ENCODE measurements around the gene RSPH1. TPM values are rescaled to one million over a fixed set of nuclear protein-coding genes. Genes with fewer than 3 reads are reported as not detected.
"Not testable (repeated sequence)": the region's sequence is repeated elsewhere in the genome, so short reads cannot be mapped to it uniquely, and the experiment has no call there.

RSPH1 gene
- polyA plus RNA-seq, 1 donor = 0.28 TPM

- no peak for DNase-seq
Measured at GRCh38 chr21:42480736-42481135, 15.3 kb downstream of the RSPH1 start.

DNA sequence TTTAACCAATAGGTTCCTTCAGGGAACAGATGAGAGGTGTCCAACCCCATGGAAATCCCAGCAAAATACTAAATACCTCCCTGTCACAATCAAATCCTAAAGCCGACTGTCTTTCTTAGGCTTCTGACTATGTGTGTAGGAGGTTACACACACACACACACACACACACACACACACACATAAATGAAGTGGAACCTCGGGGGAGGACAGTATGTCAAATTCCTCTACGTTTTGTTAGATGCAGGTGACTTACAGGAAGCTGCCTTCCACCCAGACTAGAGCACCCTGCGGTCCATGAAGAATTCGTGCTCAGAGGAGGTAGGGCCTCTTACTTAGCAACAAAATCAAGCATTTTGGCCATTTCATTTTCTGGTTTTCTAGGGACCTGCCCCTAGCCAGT lies 16.4 kb downstream of the RSPH1 start:
- no peak for DNase-seq

DNA sequence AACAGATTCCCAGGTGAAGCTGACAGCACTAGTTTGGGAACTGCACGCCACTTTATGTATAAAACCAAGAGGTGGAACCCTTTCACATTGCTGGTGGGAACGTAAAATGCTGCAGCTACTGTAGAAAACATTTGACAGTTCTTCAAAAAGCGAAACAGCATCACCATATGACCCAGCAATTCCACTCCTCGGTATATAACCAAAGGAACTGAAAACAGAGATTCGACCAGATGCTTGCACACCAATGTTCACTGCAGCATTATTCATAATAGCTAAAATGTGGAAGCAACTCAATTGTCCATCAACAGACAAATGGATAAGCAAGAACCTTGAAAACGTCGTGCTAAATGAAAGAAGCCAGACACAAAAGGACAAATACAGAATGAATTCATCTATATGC lies 17.5 kb downstream of the RSPH1 start:
- no peak for DNase-seq

- DNase-seq = no peak
Measured at GRCh38 chr21:42476388-42477331, 19.4 kb downstream of the RSPH1 start.

DNA sequence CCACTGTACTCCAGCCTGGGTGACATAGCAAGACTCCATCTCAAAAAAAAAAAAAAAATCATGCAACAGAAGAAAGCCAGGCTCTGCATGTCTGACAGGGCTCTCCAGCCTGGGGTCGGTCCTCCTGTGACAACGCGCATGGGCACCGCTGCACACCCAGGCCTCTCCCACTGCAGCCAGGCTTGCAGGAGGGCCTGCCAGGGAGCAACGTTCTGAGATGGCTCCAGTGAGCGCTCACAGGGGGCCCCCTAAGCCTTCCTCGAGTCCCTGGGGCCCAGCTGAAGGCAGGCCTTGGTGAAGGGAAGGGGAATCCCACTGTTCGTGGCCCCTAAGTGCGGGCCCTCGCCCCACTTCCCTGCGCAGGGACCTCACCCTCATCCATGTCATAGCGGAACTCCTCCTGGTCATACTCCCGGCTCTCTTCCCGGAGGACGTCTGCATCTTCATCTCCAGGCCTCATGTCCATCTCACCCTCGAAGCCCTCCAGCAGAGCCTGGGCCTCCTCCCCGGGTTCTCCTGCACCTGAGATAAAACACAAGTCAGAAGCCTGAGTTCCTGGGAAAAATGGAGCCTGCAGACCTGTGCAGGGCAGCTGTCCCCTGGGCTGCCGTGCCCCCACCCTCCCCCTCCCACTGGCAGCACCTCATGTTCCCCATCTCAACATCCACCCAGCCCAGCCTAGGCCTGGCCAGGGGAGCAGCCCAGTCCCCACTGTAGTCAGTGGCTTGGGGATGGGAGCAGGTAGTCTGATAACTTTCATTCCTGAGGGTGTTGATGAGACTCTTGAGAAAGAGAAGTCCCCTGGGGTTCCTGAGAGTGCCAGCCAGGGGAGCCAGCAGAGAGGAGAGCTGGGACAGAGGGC lies 20.3 kb downstream of the RSPH1 start:
- DNase-seq = no peak

GRCh38 chr21:42475036-42475435 lies 21.0 kb downstream of the RSPH1 start:
- no peak for DNase-seq

DNA sequence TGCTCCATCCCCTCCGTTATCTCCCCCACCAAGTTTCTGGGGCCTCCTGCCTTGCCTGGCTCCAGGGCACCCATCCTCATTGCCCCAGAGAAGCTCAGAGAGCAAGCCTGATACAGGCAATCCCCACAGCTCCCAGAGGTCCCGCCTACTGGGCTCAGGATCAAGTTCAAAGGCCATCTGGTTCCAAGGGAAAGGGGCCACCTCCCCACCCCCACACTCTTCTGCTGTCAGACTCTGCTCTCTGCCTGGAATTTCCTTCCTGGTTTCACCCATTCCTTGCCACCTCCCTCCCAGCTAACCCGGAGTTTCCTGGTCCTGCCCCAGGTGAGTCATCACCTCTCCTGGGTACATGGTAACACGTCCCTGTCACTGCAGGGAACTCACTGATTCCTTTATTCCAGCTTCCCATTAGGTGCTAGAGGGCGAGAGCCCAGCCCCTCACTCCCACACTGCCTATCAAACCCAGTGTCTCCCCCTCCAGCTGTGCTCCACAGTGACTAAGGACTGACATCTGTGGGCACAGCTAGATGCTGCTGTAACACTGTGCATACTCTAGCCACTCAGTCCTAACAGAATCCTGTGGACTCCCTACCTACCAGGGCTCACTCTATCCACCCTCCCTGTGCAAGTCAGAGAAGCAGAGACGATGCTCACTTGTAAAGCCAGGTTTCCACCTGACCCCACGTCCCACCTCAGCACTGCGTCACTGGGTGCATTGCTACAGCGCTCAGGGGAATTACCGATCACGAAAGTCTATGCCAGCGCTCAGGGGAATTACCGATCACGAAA lies 21.8 kb downstream of the RSPH1 start:
- DNase-seq = no peak

GRCh38 chr21:42473498-42474042 lies 22.5 kb downstream of the RSPH1 start:
- DNase-seq = no peak

GRCh38 chr21:42472521-42472920 lies 23.5 kb downstream of the RSPH1 start:
- no peak for DNase-seq

GRCh38 chr21:42471716-42472330 lies 24.2 kb downstream of the RSPH1 start:
- DNase-seq = no peak

- DNase-seq = no peak
Measured at GRCh38 chr21:42471206-42471605, 24.8 kb downstream of the RSPH1 start.

GRCh38 chr21:42469726-42470125 lies 26.3 kb downstream of the RSPH1 start:
- DNase-seq = not testable (repeated sequence)

- DNase-seq = no peak
Measured at GRCh38 chr21:42469272-42469671, 26.8 kb downstream of the RSPH1 start.

GRCh38 chr21:42468491-42469131 lies 27.4 kb downstream of the RSPH1 start:
- DNase-seq = no peak

- DNase-seq = no peak
Measured at GRCh38 chr21:42467140-42467983, 28.7 kb downstream of the RSPH1 start.

DNA sequence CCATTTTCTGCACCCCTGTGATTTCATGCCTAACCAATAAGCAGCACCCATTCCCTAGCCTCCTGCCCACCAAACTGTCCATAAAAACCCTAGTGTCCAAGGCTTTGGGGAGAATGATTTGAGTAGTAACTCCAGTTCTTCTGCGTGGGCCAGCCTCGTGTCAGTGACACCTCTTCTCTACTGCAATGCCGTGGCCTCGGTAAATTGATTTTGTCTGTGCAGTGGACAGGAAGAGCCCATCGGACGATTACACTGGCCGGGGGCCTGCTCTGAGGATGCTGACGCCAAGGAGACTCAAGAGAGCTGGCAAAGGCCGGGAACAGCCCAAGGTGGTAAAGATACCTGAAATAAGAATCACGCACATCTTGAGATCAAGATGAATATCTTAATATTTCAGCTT lies 29.3 kb downstream of the RSPH1 start:
- no peak for DNase-seq

GRCh38 chr21:42465803-42466127 lies 30.3 kb downstream of the RSPH1 start:
- DNase-seq = no peak

DNA sequence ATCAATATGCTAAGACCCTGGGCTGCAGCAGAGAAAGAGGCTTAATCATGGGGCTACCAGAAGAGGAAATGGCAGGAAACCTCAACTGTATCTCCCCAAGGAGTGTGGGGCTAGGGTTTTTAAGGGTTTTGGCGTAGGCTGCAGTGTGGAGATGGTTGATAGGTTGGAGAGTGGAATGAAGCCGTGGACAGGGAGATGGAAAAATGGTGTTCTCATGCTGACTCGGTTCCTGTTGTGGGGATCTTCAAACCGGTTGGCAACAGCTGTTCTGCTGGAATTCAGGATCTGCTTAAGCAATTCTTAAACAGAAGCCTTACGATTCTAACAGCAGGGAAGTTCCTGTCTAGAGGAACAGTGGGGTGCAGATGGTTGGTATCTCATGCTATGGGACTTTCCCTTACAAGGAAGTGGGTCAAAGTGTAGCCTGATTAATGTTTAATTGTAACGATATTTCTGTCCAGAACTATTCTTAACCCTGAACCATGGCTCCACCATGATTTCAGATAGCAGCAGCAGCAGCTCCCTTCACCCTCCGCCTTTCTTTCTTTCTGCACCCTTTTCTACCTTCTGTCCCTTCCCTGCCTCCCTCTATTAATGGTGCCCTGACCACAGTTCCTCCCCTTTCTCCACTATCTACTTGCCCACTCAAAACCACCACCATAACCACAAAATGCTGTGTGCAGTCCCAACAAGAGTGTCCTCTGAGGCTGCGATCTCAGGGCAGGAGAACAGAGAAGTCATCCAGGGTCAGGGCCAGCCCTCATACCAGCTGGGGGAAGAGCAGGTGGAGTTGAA lies 30.8 kb downstream of the RSPH1 start:
- peak; percentile 50 for DNase-seq

GRCh38 chr21:42463861-42464515 lies 32.0 kb downstream of the RSPH1 start:
- DNase-seq = no peak

Measured in hindlimb muscle (tissue), 1 donor.